Adrenal gland (tissue), 5 donors: ENCODE results near the gene KDM6A.

ENCODE experiments used
- CTCF ChIP-seq, 6 experiments: fragments of 450-650 bp in 4 of 6; fragments of 200-600 bp in 2 of 6; sonication (generic) in 1 of 6; IDR thresholded peaks; 1 replicate in 5 of 6; 2 replicates in 1 of 6; pipeline versions ENCODE4 v1.5.1 to v1.8.0; 2016 to 2021; ENCODE audit warnings: antibody characterized with exemption in 6 of 6, mild to moderate bottlenecking in 2 of 6, moderate library complexity in 1 of 6
- POLR2A ChIP-seq, 2 donors: fragments of 450-650 bp; IDR thresholded peaks; one replicate each; pipeline ENCODE4 v1.6.1; 2017; ENCODE audit warnings: antibody characterized with exemption in 2 of 2, mild to moderate bottlenecking in 2 of 2, moderate library complexity in 1 of 2
- donor health status: DM: no; HTN: no; CAD: no.

- no peak for TF ChIP-seq POLR2A (IDR thresholded peaks at IDR 0.05)
- TF ChIP-seq CTCF (IDR thresholded peaks at IDR 0.05) = no peak
These were observed 76.1 kb downstream of the KDM6A start for GRCh38 chrX:44949125-44949524.
